ENCODE results near the gene SLC22A16. TPM values are rescaled to one million over a fixed set of nuclear protein-coding genes. Genes with fewer than 3 reads are reported as not detected.
A peak's percentile ranks its signal among the peaks of the same experiment; 100 is the strongest.

The SLC22A16 gene
- total and polyA plus RNA-seq, 2 donors (not counting 1 experiment from before 2014, with no cell fraction given): not detected

GRCh38 chr6:110520992-110521543, 44.7 kb upstream of the SLC22A16 start:
- H3K4me1 ChIP-seq (ENCODE audit: control insufficient read depth, extremely low read depth, insufficient read depth, low read length): no peaks in the 10 kb centered on the region
- H3K27me3 ChIP-seq (ENCODE audit: control insufficient read depth, insufficient read depth, low read length): no peaks in the 10 kb centered on the region
- no peak overlapping the region for H3K27ac ChIP-seq (ENCODE audit: insufficient read depth, low read length)
- H3K9ac ChIP-seq (ENCODE audit: insufficient read depth, low read length): no peak overlapping the region
- no peaks in the 10 kb centered on the region for H3K36me3 ChIP-seq (ENCODE audit: control insufficient read depth, insufficient read depth, low read length)
- TF ChIP-seq EZH2 (IDR thresholded peaks at IDR 0.05; ENCODE audit: low read length, missing control alignments): no peak
- no peak for TF ChIP-seq CTCF (conservative IDR thresholded peaks at IDR 0.05 in 1 of 2, IDR thresholded peaks at IDR 0.05 in 1 of 2; ENCODE audit: low read depth in 1 of 2, low read length in 2 of 2)
- no peak overlapping the region for H2AFZ ChIP-seq (ENCODE audit: low read length)
- H3K9me3 ChIP-seq (ENCODE audit: control insufficient read depth, insufficient read depth, low read depth, low read length): no peaks in the 10 kb centered on the region
- no peaks in the 10 kb centered on the region for H3K79me2 ChIP-seq (ENCODE audit: control insufficient read depth, insufficient read depth, low read length)
- H3K4me3 ChIP-seq (replicated peaks in 1 of 4; ENCODE audit: control extremely low read depth in 1 of 4, insufficient read depth in 1 of 4, low read depth in 3 of 4, low read length in 4 of 4): no peak overlapping the region
- H4K20me1 ChIP-seq (ENCODE audit: control insufficient read depth, extremely low read depth, insufficient read depth, low read length): no peaks in the 10 kb centered on the region
- DNase-seq (ENCODE audit: low read depth in 2 of 2): no peak
- no peak overlapping the region for H3K4me2 ChIP-seq (ENCODE audit: extremely low read depth, insufficient read depth, low read length)

DNA sequence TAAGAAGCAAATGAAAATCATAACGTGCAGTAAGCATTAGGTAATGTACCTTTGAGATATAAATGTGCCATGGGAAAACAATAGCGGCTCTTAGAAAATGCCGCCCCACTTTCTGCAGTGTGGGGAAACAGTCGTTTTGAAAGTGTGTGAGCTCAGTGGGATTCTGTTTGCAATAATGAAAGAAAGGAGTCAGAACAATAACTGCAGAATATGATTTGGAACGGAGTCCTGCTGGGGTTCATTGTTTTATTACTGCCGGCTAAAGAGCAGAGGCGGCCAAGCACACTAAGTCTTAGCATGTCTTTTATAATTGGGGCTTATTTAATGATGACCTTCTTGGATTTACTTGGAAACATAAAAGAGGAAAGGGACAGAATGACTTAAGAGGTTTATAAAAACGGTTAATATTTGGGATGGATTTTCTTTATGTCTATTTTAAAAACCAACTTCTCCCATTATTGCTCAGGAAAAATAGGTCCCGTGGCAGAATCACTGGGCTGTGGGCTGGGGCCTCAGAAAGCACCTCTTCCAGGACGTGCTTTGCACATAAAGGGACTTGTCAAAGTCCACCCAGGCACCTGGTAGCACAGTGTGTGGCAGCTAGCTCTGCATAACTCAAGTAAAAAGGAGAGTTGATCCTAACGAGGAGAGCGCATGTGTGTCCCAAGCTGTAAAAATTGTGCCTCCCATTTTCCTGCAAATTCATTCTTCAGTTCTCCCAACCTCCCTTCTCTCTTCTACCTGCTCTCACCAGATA, 44.0 kb upstream of the SLC22A16 start:
- H3K79me2 ChIP-seq (ENCODE audit: control insufficient read depth, insufficient read depth, low read length): no peaks in the 10 kb centered on the region
- no peak overlapping the region for H3K9ac ChIP-seq (ENCODE audit: insufficient read depth, low read length)
- H3K27me3 ChIP-seq (ENCODE audit: control insufficient read depth, insufficient read depth, low read length): no peaks in the 10 kb centered on the region
- H3K4me3 ChIP-seq (replicated peaks in 1 of 4; ENCODE audit: control extremely low read depth in 1 of 4, insufficient read depth in 1 of 4, low read depth in 3 of 4, low read length in 4 of 4): no peak overlapping the region
- TF ChIP-seq CTCF (conservative IDR thresholded peaks at IDR 0.05 in 1 of 2, IDR thresholded peaks at IDR 0.05 in 1 of 2; ENCODE audit: low read depth in 1 of 2, low read length in 2 of 2) (no peak), EZH2 (IDR thresholded peaks at IDR 0.05; ENCODE audit: low read length, missing control alignments) (no peak)
- H4K20me1 ChIP-seq (ENCODE audit: control insufficient read depth, extremely low read depth, insufficient read depth, low read length): no peaks in the 10 kb centered on the region
- no peak overlapping the region for H2AFZ ChIP-seq (ENCODE audit: low read length)
- H3K9me3 ChIP-seq (ENCODE audit: control insufficient read depth, insufficient read depth, low read depth, low read length): no peaks in the 10 kb centered on the region
- no peak overlapping the region for H3K4me2 ChIP-seq (ENCODE audit: extremely low read depth, insufficient read depth, low read length)
- H3K36me3 ChIP-seq (ENCODE audit: control insufficient read depth, insufficient read depth, low read length): no peaks in the 10 kb centered on the region
- DNase-seq (ENCODE audit: low read depth in 2 of 2): no peak
- H3K4me1 ChIP-seq (ENCODE audit: control insufficient read depth, extremely low read depth, insufficient read depth, low read length): no peaks in the 10 kb centered on the region
- H3K27ac ChIP-seq (ENCODE audit: insufficient read depth, low read length): no peak overlapping the region

DNA sequence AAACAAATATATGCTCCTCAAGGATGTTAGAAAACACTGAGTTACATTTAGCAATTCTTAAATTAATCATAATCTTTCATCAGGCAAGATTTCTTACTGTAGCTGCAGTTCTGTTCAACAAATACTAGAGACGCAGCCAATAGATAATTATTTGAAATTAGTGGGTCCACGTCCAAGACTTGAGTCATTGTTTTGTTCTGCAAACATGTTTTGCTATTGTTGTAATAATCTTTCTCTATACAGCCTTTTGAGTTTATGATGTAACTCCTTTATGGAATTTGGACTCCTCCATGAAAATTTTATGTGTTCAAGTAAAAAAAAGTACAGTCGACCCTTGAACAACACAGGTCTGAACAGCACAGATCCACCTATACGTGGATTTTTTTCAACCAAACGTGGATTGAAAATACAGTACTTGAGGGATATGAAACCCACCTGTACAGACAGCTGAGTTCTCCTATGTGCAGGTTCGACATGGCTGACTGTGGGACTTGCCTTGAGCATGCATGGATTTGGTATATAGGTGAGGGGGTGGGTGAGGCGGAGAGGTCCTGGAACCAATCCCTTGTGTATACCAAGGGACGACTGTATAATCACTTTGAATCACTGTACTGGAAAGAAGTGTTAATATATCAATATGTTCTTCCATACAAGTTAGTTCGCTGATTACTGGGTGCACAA, 41.3 kb upstream of the SLC22A16 start:
- no peaks in the 10 kb centered on the region for H3K36me3 ChIP-seq (ENCODE audit: control insufficient read depth, insufficient read depth, low read length)
- H3K27me3 ChIP-seq (ENCODE audit: control insufficient read depth, insufficient read depth, low read length): no peaks in the 10 kb centered on the region
- no peaks in the 10 kb centered on the region for H3K79me2 ChIP-seq (ENCODE audit: control insufficient read depth, insufficient read depth, low read length)
- no peak overlapping the region for H3K9ac ChIP-seq (ENCODE audit: insufficient read depth, low read length)
- peak in 1 of 2 donors; percentile 34 for DNase-seq (ENCODE audit: low read depth in 2 of 2)
- H4K20me1 ChIP-seq (ENCODE audit: control insufficient read depth, extremely low read depth, insufficient read depth, low read length): no peaks in the 10 kb centered on the region
- no peaks in the 10 kb centered on the region for H3K4me1 ChIP-seq (ENCODE audit: control insufficient read depth, extremely low read depth, insufficient read depth, low read length)
- H3K9me3 ChIP-seq (ENCODE audit: control insufficient read depth, insufficient read depth, low read depth, low read length): no peaks in the 10 kb centered on the region
- no peak overlapping the region for H2AFZ ChIP-seq (ENCODE audit: low read length)
- no peak overlapping the region for H3K4me3 ChIP-seq (replicated peaks in 1 of 4; ENCODE audit: control extremely low read depth in 1 of 4, insufficient read depth in 1 of 4, low read depth in 3 of 4, low read length in 4 of 4)
- no peak overlapping the region for H3K27ac ChIP-seq (ENCODE audit: insufficient read depth, low read length)
- H3K4me2 ChIP-seq (ENCODE audit: extremely low read depth, insufficient read depth, low read length): no peak overlapping the region
- no peak for TF ChIP-seq CTCF (conservative IDR thresholded peaks at IDR 0.05 in 1 of 2, IDR thresholded peaks at IDR 0.05 in 1 of 2; ENCODE audit: low read depth in 1 of 2, low read length in 2 of 2)
- no peak for TF ChIP-seq EZH2 (IDR thresholded peaks at IDR 0.05; ENCODE audit: low read length, missing control alignments)

All from fibroblast of lung (primary cell).